ENCODE measurements around the gene CRYBA1. TPM values are rescaled to one million over a fixed set of nuclear protein-coding genes. Genes with fewer than 3 reads are reported as not detected.

The CRYBA1 gene
- total RNA-seq, 3 donors from 2014 or later = not detected

GRCh38 chr17:29247219-29247618 lies 560 bp downstream of the CRYBA1 start:
- DNase-seq (no peak), ATAC-seq (no peak)
- no peak for TF ChIP-seq CTCF (IDR thresholded peaks at IDR 0.05)
- H3K9me3 ChIP-seq = no peaks in the 10 kb centered on the region
- no peaks in the 10 kb centered on the region for H3K36me3 ChIP-seq (ENCODE audit: low read depth)
- intact Hi-C loops (cut with DNase I, micrococcal nuclease) = no loop called here
- no peaks in the 10 kb centered on the region for H3K4me1 ChIP-seq (ENCODE audit: low read depth)
- H3K4me3 ChIP-seq = no peak overlapping the region

- ATAC-seq (no peak), DNase-seq (no peak)
- H3K36me3 ChIP-seq (ENCODE audit: low read depth) = no peaks in the 10 kb centered on the region
- intact Hi-C loops (cut with DNase I, micrococcal nuclease) = no loop called here
- H3K4me1 ChIP-seq (ENCODE audit: low read depth) = no peaks in the 10 kb centered on the region
- TF ChIP-seq CTCF (IDR thresholded peaks at IDR 0.05) = no peak
- H3K9me3 ChIP-seq = no peaks in the 10 kb centered on the region
- H3K4me3 ChIP-seq = no peak overlapping the region
Observed at GRCh38 chr17:29248845-29249244, 2.2 kb downstream of the CRYBA1 start.

GRCh38 chr17:29250666-29251065 lies 4.0 kb downstream of the CRYBA1 start:
- no peaks in the 10 kb centered on the region for H3K9me3 ChIP-seq
- no peak for TF ChIP-seq CTCF (IDR thresholded peaks at IDR 0.05)
- H3K4me1 ChIP-seq (ENCODE audit: low read depth) = no peaks in the 10 kb centered on the region
- intact Hi-C loops (cut with DNase I, micrococcal nuclease) = no loop called here
- no peak overlapping the region for H3K4me3 ChIP-seq
- no peak for ATAC-seq
- DNase-seq = no peak
- no peaks in the 10 kb centered on the region for H3K36me3 ChIP-seq (ENCODE audit: low read depth)

- H3K36me3 ChIP-seq (ENCODE audit: low read depth) = no peaks in the 10 kb centered on the region
Observed at GRCh38 chr17:29251184-29251583, 4.5 kb downstream of the CRYBA1 start.

GRCh38 chr17:29252101-29252791 lies 5.6 kb downstream of the CRYBA1 start:
- intact Hi-C loops (cut with DNase I, micrococcal nuclease) = no loop called here
- no peaks in the 10 kb centered on the region for H3K4me1 ChIP-seq (ENCODE audit: low read depth)
- no peak for TF ChIP-seq CTCF (IDR thresholded peaks at IDR 0.05)
- no peak overlapping the region for H3K4me3 ChIP-seq
- H3K9me3 ChIP-seq = no peaks in the 10 kb centered on the region
- no peak for ATAC-seq
- H3K36me3 ChIP-seq (ENCODE audit: low read depth) = no peaks in the 10 kb centered on the region
- no peak for DNase-seq

More at GRCh38 chr17:29251184-29251583, 4.5 kb downstream of the CRYBA1 start:
- DNase-seq (no peak), ATAC-seq (no peak)
- intact Hi-C loops (cut with DNase I, micrococcal nuclease) = no loop called here
- no peaks in the 10 kb centered on the region for H3K4me1 ChIP-seq (ENCODE audit: low read depth)
- H3K4me3 ChIP-seq = no peak overlapping the region
- no peaks in the 10 kb centered on the region for H3K9me3 ChIP-seq
- no peak for TF ChIP-seq CTCF (IDR thresholded peaks at IDR 0.05)

GRCh38 chr17:29253037-29253436 lies 6.4 kb downstream of the CRYBA1 start:
- intact Hi-C loops (cut with DNase I, micrococcal nuclease) = no loop called here
- no peak for TF ChIP-seq CTCF (IDR thresholded peaks at IDR 0.05)

More at GRCh38 chr17:29253037-29253436, 6.4 kb downstream of the CRYBA1 start:
- no peak for ATAC-seq
- Histone ChIP-seq H3K9me3 (no peaks in the 10 kb centered on the region), H3K4me1 (ENCODE audit: low read depth) (no peaks in the 10 kb centered on the region), H3K4me3 (no peak overlapping the region), H3K36me3 (ENCODE audit: low read depth) (no peaks in the 10 kb centered on the region)
- DNase-seq = no peak

Data from mucosa of descending colon (tissue), 3 donors.